ENCODE results near the gene UNC13D. TPM values are rescaled to one million over a fixed set of nuclear protein-coding genes. Genes with fewer than 3 reads are reported as not detected.

UNC13D gene
- total RNA-seq, 4 donors from 2014 or later = 3.0 to 48.3 (median 16.2) TPM

DNA sequence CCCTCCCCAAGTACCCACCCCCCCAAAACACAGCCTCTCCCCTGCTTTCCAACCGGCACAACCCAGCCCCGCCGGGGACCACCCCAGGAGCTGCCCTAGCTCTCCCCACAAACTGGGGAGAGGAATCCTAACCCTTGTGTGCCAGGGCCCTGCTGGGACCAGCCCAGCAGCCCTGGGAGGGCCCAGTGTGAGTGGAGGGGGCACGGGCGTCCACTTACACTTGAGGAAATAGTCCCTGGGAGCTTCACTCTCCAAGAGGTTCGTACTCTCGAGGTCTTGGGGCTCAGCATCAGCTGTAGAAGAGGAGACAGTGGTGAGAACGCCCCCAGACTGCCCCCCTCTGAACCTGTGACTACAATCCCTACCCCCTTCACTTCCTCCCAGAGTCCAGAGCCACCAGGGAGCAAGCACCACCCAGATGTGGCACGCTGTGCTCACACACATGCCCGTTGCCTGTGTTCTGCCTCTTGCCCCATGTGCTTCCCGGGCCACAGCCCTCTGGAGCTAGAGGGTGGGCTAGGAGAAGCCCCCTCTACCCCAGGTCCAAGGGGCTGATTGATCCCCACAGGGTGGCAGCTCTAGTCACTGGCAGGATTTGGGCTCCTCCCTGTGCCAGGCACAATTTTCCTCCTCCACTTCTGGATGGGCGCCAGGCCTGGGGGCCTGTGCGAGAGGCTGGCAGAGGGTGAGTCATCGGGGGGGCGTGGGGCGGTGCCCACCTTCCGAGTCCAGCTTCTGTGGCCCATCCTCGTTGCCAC lies 31.2 kb upstream of the UNC13D start:
- TF ChIP-seq POLR2AphosphoS5 (IDR thresholded peaks at IDR 0.05) (no peak), EP300 (IDR thresholded peaks at IDR 0.05; ENCODE audit: low read depth) (no peak), POLR2A (IDR thresholded peaks at IDR 0.05) (no peak)
- TF ChIP-seq, protein P1, sequence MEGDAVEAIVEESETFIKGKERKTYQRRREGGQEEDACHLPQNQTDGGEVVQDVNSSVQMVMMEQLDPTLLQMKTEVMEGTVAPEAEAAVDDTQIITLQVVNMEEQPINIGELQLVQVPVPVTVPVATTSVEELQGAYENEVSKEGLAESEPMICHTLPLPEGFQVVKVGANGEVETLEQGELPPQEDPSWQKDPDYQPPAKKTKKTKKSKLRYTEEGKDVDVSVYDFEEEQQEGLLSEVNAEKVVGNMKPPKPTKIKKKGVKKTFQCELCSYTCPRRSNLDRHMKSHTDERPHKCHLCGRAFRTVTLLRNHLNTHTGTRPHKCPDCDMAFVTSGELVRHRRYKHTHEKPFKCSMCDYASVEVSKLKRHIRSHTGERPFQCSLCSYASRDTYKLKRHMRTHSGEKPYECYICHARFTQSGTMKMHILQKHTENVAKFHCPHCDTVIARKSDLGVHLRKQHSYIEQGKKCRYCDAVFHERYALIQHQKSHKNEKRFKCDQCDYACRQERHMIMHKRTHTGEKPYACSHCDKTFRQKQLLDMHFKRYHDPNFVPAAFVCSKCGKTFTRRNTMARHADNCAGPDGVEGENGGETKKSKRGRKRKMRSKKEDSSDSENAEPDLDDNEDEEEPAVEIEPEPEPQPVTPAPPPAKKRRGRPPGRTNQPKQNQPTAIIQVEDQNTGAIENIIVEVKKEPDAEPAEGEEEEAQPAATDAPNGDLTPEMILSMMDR (IDR thresholded peaks at IDR 0.05) = no peak
- Histone ChIP-seq H3K27me3 (no peaks in the 10 kb centered on the region), H3K4me3 (peak overlapping the region in 2 of 4 donors; percentile 73 to 76), H3K36me3 (no peaks in the 10 kb centered on the region), H3K9me3 (no peaks in the 10 kb centered on the region), H3K27ac (peak overlapping the region; percentile 94 to 97 (median 96)), H3K4me1 (peaks cover 42 to 66% (median 51%) of the 10 kb centered on the region in 4 donors)
- peak; percentile 59 for DNase-seq
- in situ Hi-C loops (cut with MboI; ENCODE audit: low pct_ligation_motif_present in 1 of 4, low pct_unique_long_range_greater_than_20kb in 1 of 4, low sequenced_read_pairs in 3 of 4) (loop anchor here in 1 of 4 donors (25.0 kb wide), 1 partner anchor 113 kb away; the partner anchor contains the start of gene GALK1), intact Hi-C loops (cut with DNase I; ENCODE audit: low total_unique reads) (loop anchor here (5.0 kb wide), 1 partner anchor 852 kb away; the partner anchor contains the start of genes JMJD6 and METTL23)
- WGBS, 2 donors (ENCODE audit: low coverage in 1 of 2) = 44% methylated on average over 18 of the region's 18 CpGs; no CpG with 5 or more reads in 1 of the 2 donors

DNA sequence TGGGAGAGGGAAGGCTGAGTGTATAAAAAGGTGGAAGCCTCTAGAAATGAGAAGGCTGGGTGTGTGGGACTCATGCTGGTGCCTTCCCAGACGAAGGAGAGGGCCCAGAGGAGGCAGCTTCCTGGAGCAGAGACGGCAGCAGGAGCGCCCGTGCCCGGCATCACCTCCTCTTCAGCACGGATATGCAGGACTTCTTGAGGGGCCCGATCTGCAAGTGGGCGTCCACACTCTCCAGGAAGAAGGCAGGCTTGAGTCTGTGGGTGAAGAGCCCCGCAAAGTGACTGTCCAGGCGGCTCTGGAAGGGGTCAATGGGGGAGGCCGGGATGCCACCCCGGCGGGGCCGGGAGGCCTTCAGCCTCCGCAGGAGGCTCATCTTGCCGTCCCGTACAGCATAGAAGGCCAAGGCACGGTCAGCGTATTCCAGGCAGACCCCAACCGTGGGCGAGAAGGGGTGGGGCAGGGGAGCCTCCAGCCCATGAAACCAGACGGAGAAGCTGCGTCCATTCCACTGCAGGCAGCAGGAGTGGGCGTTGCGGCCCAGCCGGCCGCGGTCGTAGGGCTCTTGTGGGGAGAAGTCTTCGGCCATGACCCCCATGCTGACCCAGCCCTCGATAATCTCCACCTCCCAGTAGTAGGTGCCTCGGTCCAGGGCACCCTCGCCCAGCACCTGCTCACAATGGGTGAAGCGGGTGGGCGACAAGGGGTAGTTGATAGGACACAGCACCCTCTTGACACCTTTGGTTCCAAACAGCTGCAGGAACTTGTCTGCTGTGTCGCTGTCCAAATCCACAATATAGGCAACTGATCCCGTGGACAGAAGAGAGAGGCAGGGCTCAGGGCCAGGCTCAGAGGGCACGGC lies 30.3 kb upstream of the UNC13D start:
- Histone ChIP-seq H3K9me3 (no peaks in the 10 kb centered on the region), H3K27me3 (no peaks in the 10 kb centered on the region), H3K4me1 (peaks cover 46 to 74% (median 58%) of the 10 kb centered on the region in 4 donors), H3K27ac (peak overlapping the region; percentile 94 to 97 (median 96)), H3K4me3 (no peak overlapping the region), H3K36me3 (no peaks in the 10 kb centered on the region)
- WGBS, 2 donors (ENCODE audit: low coverage in 1 of 2) = 60 to 86% methylated on average over 1 to 37 of the region's 38 CpGs
- TF ChIP-seq, protein P1 (IDR thresholded peaks at IDR 0.05) = no peak
- TF ChIP-seq POLR2AphosphoS5 (IDR thresholded peaks at IDR 0.05) (no peak), EP300 (IDR thresholded peaks at IDR 0.05; ENCODE audit: low read depth) (no peak), POLR2A (IDR thresholded peaks at IDR 0.05) (no peak)
- no peak for DNase-seq
- intact Hi-C loops (cut with DNase I; ENCODE audit: low total_unique reads) = loop anchor here (5.0 kb wide), 1 partner anchor 853 kb away; the partner anchor contains the start of genes JMJD6 and METTL23
- in situ Hi-C loops (cut with MboI; ENCODE audit: low pct_ligation_motif_present in 1 of 4, low pct_unique_long_range_greater_than_20kb in 1 of 4, low sequenced_read_pairs in 3 of 4) = loop anchor here in 1 of 4 donors (25.0 kb wide), 1 partner anchor 112 kb away; the partner anchor contains the start of gene GALK1

DNA sequence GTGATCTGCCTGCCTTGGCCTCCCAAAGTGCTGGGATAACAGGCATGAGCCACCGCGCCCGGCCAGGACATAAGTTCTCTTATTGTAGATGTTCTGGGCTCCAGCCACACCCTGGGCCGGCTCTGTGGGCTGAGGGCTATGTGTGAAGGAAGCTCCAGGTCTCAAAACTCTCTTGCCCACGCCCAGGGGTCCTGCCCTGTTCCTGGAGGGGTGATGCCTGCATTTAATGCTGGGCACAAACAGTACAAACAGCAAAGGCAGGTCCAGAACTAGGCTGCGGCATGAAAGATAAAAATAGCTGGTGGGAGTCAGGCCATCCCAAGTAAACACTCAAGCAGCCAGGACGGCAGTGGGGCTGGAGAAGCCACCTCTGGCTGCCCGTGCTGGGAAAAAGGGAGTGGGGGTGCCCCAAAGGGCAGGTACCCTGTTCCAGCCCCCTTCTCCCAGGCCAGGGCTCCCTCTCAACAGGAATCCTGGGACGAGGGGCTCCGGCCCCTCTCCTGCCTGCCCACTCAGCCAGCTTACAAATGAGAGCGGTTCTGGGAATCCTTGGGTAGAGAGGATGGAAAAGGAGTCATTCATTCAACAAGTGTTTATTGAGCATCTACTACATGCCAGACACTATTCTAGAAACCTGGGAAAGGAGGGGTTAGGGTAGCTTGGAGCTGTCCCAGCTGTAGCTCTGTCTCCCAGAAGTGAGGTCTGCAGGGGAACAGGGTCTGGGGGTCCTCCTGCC lies 29.6 kb upstream of the UNC13D start:
- no peak overlapping the region for H3K4me3 ChIP-seq
- WGBS, 2 donors (ENCODE audit: low coverage in 1 of 2) = 66% methylated on average over 10 of the region's 11 CpGs; no CpG with 5 or more reads in 1 of the 2 donors
- peak overlapping the region; percentile 94 to 97 (median 96) for H3K27ac ChIP-seq
- intact Hi-C loops (cut with DNase I; ENCODE audit: low total_unique reads) = no loop called here
- no peaks in the 10 kb centered on the region for H3K9me3 ChIP-seq
- in situ Hi-C loops (cut with MboI; ENCODE audit: low pct_ligation_motif_present in 1 of 4, low pct_unique_long_range_greater_than_20kb in 1 of 4, low sequenced_read_pairs in 3 of 4) = no loop called here
- H3K27me3 ChIP-seq = no peaks in the 10 kb centered on the region
- TF ChIP-seq POLR2A (IDR thresholded peaks at IDR 0.05) (no peak), POLR2AphosphoS5 (IDR thresholded peaks at IDR 0.05) (no peak), EP300 (IDR thresholded peaks at IDR 0.05; ENCODE audit: low read depth) (no peak)
- TF ChIP-seq, protein P1 (IDR thresholded peaks at IDR 0.05) = no peak
- H3K36me3 ChIP-seq = no peaks in the 10 kb centered on the region
- no peak for DNase-seq
- peaks cover 51 to 76% (median 63%) of the 10 kb centered on the region in 4 donors for H3K4me1 ChIP-seq

Measured in transverse colon (tissue), 4 donors.